Measurements from ENCODE around the gene CDCA5. TPM values are rescaled to one million over a fixed set of nuclear protein-coding genes. Genes with fewer than 3 reads are reported as not detected.

CDCA5 gene
- total RNA-seq, 1 experiment from 2014 or later: 72.1 TPM

- TF ChIP-seq, protein P1, sequence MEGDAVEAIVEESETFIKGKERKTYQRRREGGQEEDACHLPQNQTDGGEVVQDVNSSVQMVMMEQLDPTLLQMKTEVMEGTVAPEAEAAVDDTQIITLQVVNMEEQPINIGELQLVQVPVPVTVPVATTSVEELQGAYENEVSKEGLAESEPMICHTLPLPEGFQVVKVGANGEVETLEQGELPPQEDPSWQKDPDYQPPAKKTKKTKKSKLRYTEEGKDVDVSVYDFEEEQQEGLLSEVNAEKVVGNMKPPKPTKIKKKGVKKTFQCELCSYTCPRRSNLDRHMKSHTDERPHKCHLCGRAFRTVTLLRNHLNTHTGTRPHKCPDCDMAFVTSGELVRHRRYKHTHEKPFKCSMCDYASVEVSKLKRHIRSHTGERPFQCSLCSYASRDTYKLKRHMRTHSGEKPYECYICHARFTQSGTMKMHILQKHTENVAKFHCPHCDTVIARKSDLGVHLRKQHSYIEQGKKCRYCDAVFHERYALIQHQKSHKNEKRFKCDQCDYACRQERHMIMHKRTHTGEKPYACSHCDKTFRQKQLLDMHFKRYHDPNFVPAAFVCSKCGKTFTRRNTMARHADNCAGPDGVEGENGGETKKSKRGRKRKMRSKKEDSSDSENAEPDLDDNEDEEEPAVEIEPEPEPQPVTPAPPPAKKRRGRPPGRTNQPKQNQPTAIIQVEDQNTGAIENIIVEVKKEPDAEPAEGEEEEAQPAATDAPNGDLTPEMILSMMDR (IDR thresholded peaks at IDR 0.05 in 2 of 3, conservative IDR thresholded peaks at IDR 0.05 in 1 of 3; ENCODE audit: borderline replicate concordance in 1 of 3, insufficient read depth in 1 of 3, low read depth in 2 of 3, low read length in 2 of 3): no peak; a peak in 1 of 6 replicates
- TF ChIP-seq SIN3A (IDR thresholded peaks at IDR 0.05; ENCODE audit: low read depth): no peak
Measured at GRCh38 chr11:65089621-65090020, 5.8 kb upstream of the CDCA5 start (continued).

DNA sequence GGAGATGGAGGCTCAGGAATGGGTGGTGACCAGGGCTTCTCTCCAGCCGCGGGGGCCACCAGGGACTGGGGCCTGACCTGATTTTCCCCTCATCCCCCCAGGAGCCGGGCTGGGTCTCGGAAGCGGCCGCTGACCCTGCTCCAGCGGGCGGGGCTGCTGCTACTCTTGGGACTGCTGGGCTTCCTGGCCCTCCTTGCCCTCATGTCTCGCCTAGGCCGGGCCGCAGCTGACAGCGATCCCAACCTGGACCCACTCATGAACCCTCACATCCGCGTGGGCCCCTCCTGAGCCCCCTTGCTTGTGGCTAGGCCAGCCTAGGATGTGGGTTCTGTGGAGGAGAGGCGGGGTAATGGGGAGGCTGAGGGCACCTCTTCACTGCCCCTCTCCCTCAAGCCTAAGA lies 4.0 kb upstream of the CDCA5 start:
- no peak overlapping the region for H2AFZ ChIP-seq (ENCODE audit: low read depth, low read length, poor library complexity, severe bottlenecking)
- DNase-seq (ENCODE audit: low read depth, low spot score) (no peak), ATAC-seq (no peak)
- POLR2A ChIA-PET: no interaction called here
- intact Hi-C loops (cut with micrococcal nuclease): no loop called here
- H4K20me1 ChIP-seq (ENCODE audit: insufficient read depth): no peaks in the 10 kb centered on the region
- H3K4me2 ChIP-seq (ENCODE audit: low read length): no peak overlapping the region
- H3K9me2 ChIP-seq (ENCODE audit: insufficient read depth): no peaks in the 10 kb centered on the region
- H3K4me3 ChIP-seq (replicated peaks in 1 of 2; ENCODE audit: low read depth in 1 of 2, low read length in 2 of 2): no peak overlapping the region
- H3K4me1 ChIP-seq (ENCODE audit: control insufficient read depth in 1 of 2, insufficient read depth in 2 of 2, low read length in 2 of 2): peaks cover 4 to 12% of the 10 kb centered on the region in 2 experiments; a peak in 3 of 4 replicates
- no peak overlapping the region for H3K9ac ChIP-seq (ENCODE audit: low read length)
- H3K79me2 ChIP-seq (ENCODE audit: insufficient read depth, low read length): peaks cover 16% of the 10 kb centered on the region
- no peaks in the 10 kb centered on the region for H3K27me3 ChIP-seq (ENCODE audit: insufficient read depth, low read length)
- TF ChIP-seq SP1 (IDR thresholded peaks at IDR 0.05; ENCODE audit: low read depth) (no peak), YY1 (IDR thresholded peaks at IDR 0.05; ENCODE audit: extremely low read depth, insufficient replicate concordance, low read depth, low read length) (no peak), SRF (IDR thresholded peaks at IDR 0.05; ENCODE audit: low read depth) (no peak), SIN3A (IDR thresholded peaks at IDR 0.05; ENCODE audit: low read depth) (no peak), CBX3 (IDR thresholded peaks at IDR 0.05; ENCODE audit: low read depth) (no peak), TCF7L2 (IDR thresholded peaks at IDR 0.05; ENCODE audit: borderline replicate concordance, extremely low read depth, insufficient read depth, insufficient read length) (no peak), CEBPB (IDR thresholded peaks at IDR 0.05; ENCODE audit: low read depth) (no peak), POLR2A (IDR thresholded peaks at IDR 0.05; ENCODE audit: borderline replicate concordance, extremely low read depth, insufficient read depth, insufficient read length) (no peak)
- TF ChIP-seq, protein P1 (IDR thresholded peaks at IDR 0.05 in 2 of 3, conservative IDR thresholded peaks at IDR 0.05 in 1 of 3; ENCODE audit: borderline replicate concordance in 1 of 3, insufficient read depth in 1 of 3, low read depth in 2 of 3, low read length in 2 of 3): no peak
- TF ChIP-seq, protein P2, sequence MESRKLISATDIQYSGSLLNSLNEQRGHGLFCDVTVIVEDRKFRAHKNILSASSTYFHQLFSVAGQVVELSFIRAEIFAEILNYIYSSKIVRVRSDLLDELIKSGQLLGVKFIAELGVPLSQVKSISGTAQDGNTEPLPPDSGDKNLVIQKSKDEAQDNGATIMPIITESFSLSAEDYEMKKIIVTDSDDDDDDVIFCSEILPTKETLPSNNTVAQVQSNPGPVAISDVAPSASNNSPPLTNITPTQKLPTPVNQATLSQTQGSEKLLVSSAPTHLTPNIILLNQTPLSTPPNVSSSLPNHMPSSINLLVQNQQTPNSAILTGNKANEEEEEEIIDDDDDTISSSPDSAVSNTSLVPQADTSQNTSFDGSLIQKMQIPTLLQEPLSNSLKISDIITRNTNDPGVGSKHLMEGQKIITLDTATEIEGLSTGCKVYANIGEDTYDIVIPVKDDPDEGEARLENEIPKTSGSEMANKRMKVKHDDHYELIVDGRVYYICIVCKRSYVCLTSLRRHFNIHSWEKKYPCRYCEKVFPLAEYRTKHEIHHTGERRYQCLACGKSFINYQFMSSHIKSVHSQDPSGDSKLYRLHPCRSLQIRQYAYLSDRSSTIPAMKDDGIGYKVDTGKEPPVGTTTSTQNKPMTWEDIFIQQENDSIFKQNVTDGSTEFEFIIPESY (IDR thresholded peaks at IDR 0.05; ENCODE audit: extremely low read depth, insufficient replicate concordance, low read length): no peak
- TF ChIP-seq, protein P3, sequence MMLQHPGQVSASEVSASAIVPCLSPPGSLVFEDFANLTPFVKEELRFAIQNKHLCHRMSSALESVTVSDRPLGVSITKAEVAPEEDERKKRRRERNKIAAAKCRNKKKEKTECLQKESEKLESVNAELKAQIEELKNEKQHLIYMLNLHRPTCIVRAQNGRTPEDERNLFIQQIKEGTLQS (IDR thresholded peaks at IDR 0.05): no peak
- peaks cover 0 to 18% of the 10 kb centered on the region in 2 experiments; a peak in 1 of 4 replicates for H3K36me3 ChIP-seq (ENCODE audit: control insufficient read depth in 1 of 2, insufficient read depth in 2 of 2, low read length in 2 of 2)
- no peaks in the 10 kb centered on the region for H3K9me3 ChIP-seq (ENCODE audit: control insufficient read depth in 1 of 2, insufficient read depth in 1 of 2, low read depth in 1 of 2, low read length in 2 of 2)
- BruUV-seq (replicated peaks): no TSS peak
- RAD21 ChIA-PET (ENCODE audit: low non-redundant PET in 1 of 2, low total read pairs in 2 of 2, uncharacterized antibody in 2 of 2, unreplicated experiment in 2 of 2): no interaction called here
- CTCF ChIA-PET: no interaction called here
- no peak overlapping the region for H3K27ac ChIP-seq (ENCODE audit: low read depth, low read length)
